ENCODE results near the gene RUNX1.

RUNX1 gene

DNA sequence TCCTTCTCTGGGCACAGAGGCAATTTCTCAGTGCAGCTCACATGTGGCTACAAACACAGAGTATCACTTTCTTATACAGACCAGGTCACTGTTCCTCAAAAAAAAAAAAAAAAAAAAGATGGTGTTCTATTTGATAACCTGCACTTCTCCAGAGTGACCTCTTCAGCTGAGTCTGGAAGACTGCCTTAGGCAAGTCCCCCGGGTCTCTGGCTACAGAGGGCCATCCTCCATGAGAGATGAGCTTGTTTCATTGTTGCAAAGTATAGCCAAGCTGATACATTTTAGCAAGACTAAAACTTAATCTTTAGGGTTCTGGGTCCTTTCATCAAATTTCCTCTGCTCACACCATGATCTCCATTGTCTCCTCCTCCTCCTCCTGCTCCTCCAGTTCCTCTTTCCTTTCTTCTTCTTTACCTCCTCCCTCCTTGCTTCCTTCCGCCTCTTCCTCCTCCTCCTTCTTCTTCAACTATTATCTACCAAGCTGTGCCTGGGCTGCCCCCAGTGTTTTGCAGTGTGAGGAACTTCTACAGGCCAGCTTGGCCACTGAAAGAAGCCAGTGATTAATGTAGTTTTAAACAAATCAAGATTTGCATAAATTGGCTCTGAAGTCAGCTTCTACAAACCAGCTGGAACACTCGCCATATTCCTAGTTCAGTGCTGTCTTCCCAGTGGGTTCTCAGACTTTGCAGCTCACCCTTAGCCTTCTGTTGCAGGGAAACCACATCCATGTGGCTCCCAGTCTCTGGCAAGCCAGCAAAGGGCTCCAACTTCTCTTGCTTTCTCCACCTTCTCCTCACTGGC is 139.4 kb downstream of the RUNX1 start:
- no peaks in the 10 kb centered on the region for H3K36me3 ChIP-seq (ENCODE audit: insufficient read depth, low read length)
- no peaks in the 10 kb centered on the region for H3K27me3 ChIP-seq (ENCODE audit: control insufficient read depth, insufficient read depth, low read length)
- no peak overlapping the region for H3K4me3 ChIP-seq (ENCODE audit: low read length)
- no peaks in the 10 kb centered on the region for H3K9me3 ChIP-seq (replicated peaks; ENCODE audit: low read length)
- no peak overlapping the region for H3K4me2 ChIP-seq (ENCODE audit: low read length)
- H3K9ac ChIP-seq (ENCODE audit: low read depth, low read length): no peak overlapping the region
- H3K4me1 ChIP-seq (ENCODE audit: control insufficient read depth, insufficient read depth, low read length): peaks cover 3% of the 10 kb centered on the region

- Histone ChIP-seq H3K4me2 (ENCODE audit: low read length) (no peak overlapping the region), H3K36me3 (ENCODE audit: insufficient read depth, low read length) (no peaks in the 10 kb centered on the region), H3K27me3 (ENCODE audit: control insufficient read depth, insufficient read depth, low read length) (no peaks in the 10 kb centered on the region), H3K4me1 (ENCODE audit: control insufficient read depth, insufficient read depth, low read length) (no peaks in the 10 kb centered on the region), H3K9ac (ENCODE audit: low read depth, low read length) (no peak overlapping the region), H3K9me3 (replicated peaks; ENCODE audit: low read length) (no peaks in the 10 kb centered on the region), H3K4me3 (ENCODE audit: low read length) (no peak overlapping the region)
Measured at GRCh38 chr21:34908419-34909055, 140.6 kb downstream of the RUNX1 start.

DNA sequence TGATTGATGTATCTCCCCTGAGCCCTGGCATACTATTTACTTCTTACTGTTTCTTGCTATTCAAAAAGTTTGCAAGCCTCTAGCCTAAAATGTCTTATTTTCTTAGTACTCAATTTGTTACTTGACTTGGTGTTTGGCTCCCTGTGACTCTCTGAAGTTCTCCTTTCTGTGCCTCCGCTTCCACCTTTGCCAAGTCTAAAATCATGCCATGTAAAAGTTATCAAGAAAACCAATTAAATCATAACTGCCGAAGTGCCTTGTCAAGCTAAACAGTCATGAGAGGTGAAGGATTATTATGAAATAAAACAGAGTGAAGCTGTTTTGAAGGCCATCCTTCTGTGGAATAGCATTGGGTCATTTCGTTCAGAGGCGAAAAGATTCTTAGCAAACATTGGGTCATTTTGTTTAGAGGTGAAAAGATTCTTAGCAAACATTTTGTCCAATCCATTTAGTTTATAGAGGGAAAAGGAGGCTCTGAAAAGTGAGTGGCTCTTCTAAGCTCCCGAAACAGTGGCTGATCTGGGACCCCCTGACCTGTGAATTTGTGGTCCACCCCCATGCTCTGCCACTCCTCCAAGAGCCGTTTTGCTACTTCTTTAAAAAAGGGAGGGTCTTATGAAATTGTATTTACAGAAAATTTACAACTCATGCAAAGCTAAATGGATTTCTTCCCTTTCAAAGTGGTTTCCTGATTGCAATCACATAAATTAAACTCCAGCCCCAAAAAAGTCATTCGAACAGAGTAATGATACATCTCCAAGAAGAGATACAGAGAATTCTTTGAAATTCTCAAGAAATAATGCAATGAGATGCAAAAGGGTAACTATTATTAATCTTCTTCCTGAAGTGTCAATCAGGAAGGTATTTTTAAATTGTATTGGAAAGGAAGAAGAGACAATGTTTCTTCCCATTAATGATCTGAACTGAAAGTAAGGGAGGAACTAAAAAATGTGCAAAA is 141.4 kb downstream of the RUNX1 start:
- Histone ChIP-seq H3K4me2 (ENCODE audit: low read length) (no peak overlapping the region), H3K9me3 (replicated peaks; ENCODE audit: low read length) (no peaks in the 10 kb centered on the region), H3K27me3 (ENCODE audit: control insufficient read depth, insufficient read depth, low read length) (no peaks in the 10 kb centered on the region), H3K4me3 (ENCODE audit: low read length) (no peak overlapping the region), H3K9ac (ENCODE audit: low read depth, low read length) (no peak overlapping the region), H3K4me1 (ENCODE audit: control insufficient read depth, insufficient read depth, low read length) (no peaks in the 10 kb centered on the region), H3K36me3 (ENCODE audit: insufficient read depth, low read length) (no peaks in the 10 kb centered on the region)

- Histone ChIP-seq H3K4me3 (ENCODE audit: low read length) (no peak overlapping the region), H3K4me1 (ENCODE audit: control insufficient read depth, insufficient read depth, low read length) (no peaks in the 10 kb centered on the region), H3K36me3 (ENCODE audit: insufficient read depth, low read length) (no peaks in the 10 kb centered on the region), H3K27me3 (ENCODE audit: control insufficient read depth, insufficient read depth, low read length) (no peaks in the 10 kb centered on the region), H3K4me2 (ENCODE audit: low read length) (no peak overlapping the region), H3K9me3 (replicated peaks; ENCODE audit: low read length) (no peaks in the 10 kb centered on the region), H3K9ac (ENCODE audit: low read depth, low read length) (no peak overlapping the region)
Measured at GRCh38 chr21:34906401-34906800, 142.7 kb downstream of the RUNX1 start.

GRCh38 chr21:34905218-34905537 is 143.9 kb downstream of the RUNX1 start:
- Histone ChIP-seq H3K36me3 (ENCODE audit: insufficient read depth, low read length) (no peaks in the 10 kb centered on the region), H3K27me3 (ENCODE audit: control insufficient read depth, insufficient read depth, low read length) (no peaks in the 10 kb centered on the region), H3K4me2 (ENCODE audit: low read length) (no peak overlapping the region), H3K9me3 (replicated peaks; ENCODE audit: low read length) (no peaks in the 10 kb centered on the region), H3K4me1 (ENCODE audit: control insufficient read depth, insufficient read depth, low read length) (no peaks in the 10 kb centered on the region), H3K9ac (ENCODE audit: low read depth, low read length) (no peak overlapping the region), H3K4me3 (ENCODE audit: low read length) (no peak overlapping the region)

GRCh38 chr21:34904526-34905217 is 144.4 kb downstream of the RUNX1 start:
- H3K4me3 ChIP-seq (ENCODE audit: low read length): no peak overlapping the region
- H3K4me1 ChIP-seq (ENCODE audit: control insufficient read depth, insufficient read depth, low read length): no peaks in the 10 kb centered on the region
- no peaks in the 10 kb centered on the region for H3K9me3 ChIP-seq (replicated peaks; ENCODE audit: low read length)
- H3K36me3 ChIP-seq (ENCODE audit: insufficient read depth, low read length): no peaks in the 10 kb centered on the region
- H3K4me2 ChIP-seq (ENCODE audit: low read length): no peak overlapping the region
- no peak overlapping the region for H3K9ac ChIP-seq (ENCODE audit: low read depth, low read length)
- no peaks in the 10 kb centered on the region for H3K27me3 ChIP-seq (ENCODE audit: control insufficient read depth, insufficient read depth, low read length)

DNA sequence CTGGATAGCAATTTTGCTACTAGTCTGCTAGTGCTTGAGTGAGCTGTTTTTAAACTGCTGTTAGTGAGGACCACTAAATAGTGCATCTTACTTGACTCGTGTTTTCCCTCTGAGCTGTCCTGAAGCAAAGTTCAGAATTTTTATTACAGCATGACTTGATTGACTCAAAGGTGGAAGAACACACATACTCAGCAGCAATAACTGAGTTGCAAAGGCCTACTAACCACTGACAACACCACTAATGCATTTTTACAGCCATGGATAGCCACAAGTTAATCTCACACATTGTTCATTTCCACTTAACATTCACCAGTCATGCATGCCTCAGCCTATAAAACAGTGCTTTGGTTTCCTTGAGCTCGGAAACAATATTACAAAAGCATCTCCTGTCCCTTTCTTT is 148.7 kb downstream of the RUNX1 start:
- Histone ChIP-seq H3K27me3 (ENCODE audit: control insufficient read depth, insufficient read depth, low read length) (no peaks in the 10 kb centered on the region), H3K9me3 (replicated peaks; ENCODE audit: low read length) (peaks cover 7% of the 10 kb centered on the region), H3K9ac (ENCODE audit: low read depth, low read length) (no peak overlapping the region), H3K4me3 (ENCODE audit: low read length) (no peak overlapping the region), H3K4me2 (ENCODE audit: low read length) (no peak overlapping the region), H3K4me1 (ENCODE audit: control insufficient read depth, insufficient read depth, low read length) (no peaks in the 10 kb centered on the region), H3K36me3 (ENCODE audit: insufficient read depth, low read length) (no peaks in the 10 kb centered on the region)

- Histone ChIP-seq H3K36me3 (ENCODE audit: insufficient read depth, low read length) (no peaks in the 10 kb centered on the region), H3K27me3 (ENCODE audit: control insufficient read depth, insufficient read depth, low read length) (no peaks in the 10 kb centered on the region), H3K9me3 (replicated peaks; ENCODE audit: low read length) (peaks cover 7% of the 10 kb centered on the region), H3K4me1 (ENCODE audit: control insufficient read depth, insufficient read depth, low read length) (no peaks in the 10 kb centered on the region), H3K9ac (ENCODE audit: low read depth, low read length) (no peak overlapping the region), H3K4me2 (ENCODE audit: low read length) (no peak overlapping the region), H3K4me3 (ENCODE audit: low read length) (no peak overlapping the region)
Measured at GRCh38 chr21:34899760-34900159, 149.3 kb downstream of the RUNX1 start.

DNA sequence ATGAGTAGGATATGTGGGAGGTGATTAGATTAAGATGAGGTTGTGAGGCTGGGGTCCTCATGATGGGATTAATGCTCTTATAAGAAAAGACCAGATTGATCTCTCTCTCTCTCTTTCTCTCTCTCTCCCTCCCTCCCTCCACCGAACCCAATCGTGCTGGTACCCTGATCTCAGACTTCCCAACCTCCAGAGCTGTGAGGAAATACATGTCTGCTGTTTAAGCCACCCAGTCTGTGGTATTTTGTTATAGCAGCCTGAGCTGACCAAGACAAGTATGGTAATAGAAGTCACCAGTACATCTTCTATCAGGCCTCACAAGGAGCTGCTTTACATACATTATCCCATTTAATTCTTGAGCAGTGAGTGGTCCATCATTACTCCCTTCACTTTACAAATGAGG is 149.8 kb downstream of the RUNX1 start:
- peaks cover 7% of the 10 kb centered on the region for H3K9me3 ChIP-seq (replicated peaks; ENCODE audit: low read length)
- H3K36me3 ChIP-seq (ENCODE audit: insufficient read depth, low read length): no peaks in the 10 kb centered on the region

DNA sequence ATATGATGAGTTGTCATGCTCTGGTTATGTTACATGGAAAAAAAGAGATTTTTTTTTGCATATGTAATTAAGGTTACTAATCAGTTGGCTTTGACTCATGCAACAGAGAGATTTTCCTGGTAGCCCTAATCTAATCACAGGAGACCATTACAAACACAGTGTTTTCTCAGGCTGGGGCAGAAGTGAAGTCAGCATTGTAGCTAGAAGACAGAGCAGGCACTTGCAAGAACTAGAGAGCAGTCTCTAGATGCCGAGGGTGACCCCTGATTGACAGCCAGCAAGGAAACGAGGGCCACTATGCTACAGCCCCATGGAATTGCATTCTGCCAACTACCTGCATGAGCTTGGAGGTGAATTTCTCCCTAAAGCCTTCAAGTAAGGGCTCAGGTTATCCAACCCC is 151.3 kb downstream of the RUNX1 start:
- Histone ChIP-seq H3K27me3 (ENCODE audit: control insufficient read depth, insufficient read depth, low read length) (no peaks in the 10 kb centered on the region), H3K36me3 (ENCODE audit: insufficient read depth, low read length) (no peaks in the 10 kb centered on the region), H3K4me1 (ENCODE audit: control insufficient read depth, insufficient read depth, low read length) (no peaks in the 10 kb centered on the region), H3K9ac (ENCODE audit: low read depth, low read length) (no peak overlapping the region), H3K4me3 (ENCODE audit: low read length) (no peak overlapping the region), H3K9me3 (replicated peaks; ENCODE audit: low read length) (peaks cover 7% of the 10 kb centered on the region), H3K4me2 (ENCODE audit: low read length) (no peak overlapping the region)

More for the DNA sequence above, 149.8 kb downstream of the RUNX1 start:
- Histone ChIP-seq H3K9ac (ENCODE audit: low read depth, low read length) (no peak overlapping the region), H3K4me3 (ENCODE audit: low read length) (no peak overlapping the region), H3K4me1 (ENCODE audit: control insufficient read depth, insufficient read depth, low read length) (no peaks in the 10 kb centered on the region), H3K27me3 (ENCODE audit: control insufficient read depth, insufficient read depth, low read length) (no peaks in the 10 kb centered on the region), H3K4me2 (ENCODE audit: low read length) (no peak overlapping the region)

- Histone ChIP-seq H3K9ac (ENCODE audit: low read depth, low read length) (no peak overlapping the region), H3K9me3 (replicated peaks; ENCODE audit: low read length) (peaks cover 7% of the 10 kb centered on the region), H3K27me3 (ENCODE audit: control insufficient read depth, insufficient read depth, low read length) (no peaks in the 10 kb centered on the region), H3K36me3 (ENCODE audit: insufficient read depth, low read length) (no peaks in the 10 kb centered on the region), H3K4me3 (ENCODE audit: low read length) (no peak overlapping the region), H3K4me1 (ENCODE audit: control insufficient read depth, insufficient read depth, low read length) (peaks cover 4% of the 10 kb centered on the region), H3K4me2 (ENCODE audit: low read length) (no peak overlapping the region)
Measured at GRCh38 chr21:34894401-34894800, 154.7 kb downstream of the RUNX1 start.

Data from skeletal muscle satellite cell (primary cell).